Measurements from ENCODE around the gene OXGR1. TPM values are rescaled to one million over a fixed set of nuclear protein-coding genes. Genes with fewer than 3 reads are reported as not detected.

OXGR1 gene
- total and polyA plus RNA-seq, 2 of the 4 experiments (the other 2 are of a cell fraction) = not detected

- H2BK120ac ChIP-seq (ENCODE audit: low read depth, low read length) = no peak overlapping the region
- H2BK20ac ChIP-seq (ENCODE audit: low read depth, low read length) = no peak overlapping the region
- H3K56ac ChIP-seq (ENCODE audit: extremely low read depth, insufficient read depth, low read length) = no peak overlapping the region
- no peak overlapping the region for H4K91ac ChIP-seq (ENCODE audit: insufficient read depth, low read depth, low read length)
- no peak overlapping the region for H2AFZ ChIP-seq (replicated peaks; ENCODE audit: low read length, poor library complexity)
- ATAC-seq (ENCODE audit: low read depth) (no peak), DNase-seq (no peak)
- H3K27me3 ChIP-seq (ENCODE audit: control insufficient read depth, insufficient read depth, low read length) = no peaks in the 10 kb centered on the region
- no TSS peak for BruUV-seq (replicated peaks)
- no peak overlapping the region for H2BK5ac ChIP-seq (ENCODE audit: low read depth, low read length, poor library complexity, severe bottlenecking)
- 17% methylated on average over 1 of the region's 3 CpGs; no CpG with 5 or more reads in 1 of the 2 experiments for WGBS, 2 experiments (ENCODE audit: extremely low coverage in 2 of 2, insufficient read length in 1 of 2)
- H3K9me3 ChIP-seq (ENCODE audit: control insufficient read depth, insufficient read depth, low read length) = no peaks in the 10 kb centered on the region
- H3K4me3 ChIP-seq (ENCODE audit: insufficient read depth, low read depth, low read length) = no peak overlapping the region
- H3K9ac ChIP-seq (ENCODE audit: low read depth, low read length) = no peak overlapping the region
- H3K27ac ChIP-seq (ENCODE audit: insufficient read depth, low read length) = no peak overlapping the region
- no peak overlapping the region for H4K8ac ChIP-seq (ENCODE audit: low read depth in 2 of 2, low read length in 2 of 2)
- no peak overlapping the region for H4K5ac ChIP-seq (ENCODE audit: low read depth, low read length)
- H3K4me1 ChIP-seq (ENCODE audit: control insufficient read depth, insufficient read depth, low read length) = no peaks in the 10 kb centered on the region
- H2AK5ac ChIP-seq (ENCODE audit: low read depth, low read length) = no peak overlapping the region
- no peak overlapping the region for H3K4ac ChIP-seq (ENCODE audit: low read depth, low read length)
- intact Hi-C loops (cut with micrococcal nuclease) (loop anchor here (5.0 kb wide), 1 partner anchor 818 kb away; no protein-coding TSS in a partner anchor), dilution Hi-C loops (cut with HindIII; ENCODE audit: low sequenced_read_pairs, unreplicated experiment) (no loop called here), in situ Hi-C loops (cut with MboI; ENCODE audit: low sequenced_read_pairs) (no loop called here)
- H2AK9ac ChIP-seq (replicated peaks; ENCODE audit: low read depth, low read length, poor library complexity) = no peak overlapping the region
- H2BK15ac ChIP-seq (ENCODE audit: low read depth, low read length) = no peak overlapping the region
- H3K36me3 ChIP-seq (ENCODE audit: control insufficient read depth, insufficient read depth, low read length) = no peaks in the 10 kb centered on the region
- no peak for TF ChIP-seq NFE2L2 (IDR thresholded peaks at IDR 0.05; ENCODE audit: low read depth, low read length)
- no peak for TF ChIP-seq RCOR1 (IDR thresholded peaks at IDR 0.05; ENCODE audit: insufficient replicate concordance, low read length)
- no peak overlapping the region for H3K23ac ChIP-seq (ENCODE audit: low read depth, low read length)
- POLR2A ChIA-PET (ENCODE audit: unreplicated experiment) = no interaction called here
- H4K20me1 ChIP-seq (ENCODE audit: insufficient read depth, low read length) = no peaks in the 10 kb centered on the region
- H3K4me2 ChIP-seq (ENCODE audit: low read depth, low read length) = no peak overlapping the region
- no peak overlapping the region for H3K14ac ChIP-seq (replicated peaks; ENCODE audit: low read depth, low read length)
- H3K79me1 ChIP-seq (ENCODE audit: low read depth in 1 of 2, low read length in 2 of 2) = no peaks in the 10 kb centered on the region
- no peaks in the 10 kb centered on the region for H3K9me1 ChIP-seq (ENCODE audit: insufficient read depth, low read length)
- H3K18ac ChIP-seq (ENCODE audit: low read depth, low read length) = no peak overlapping the region
- CTCF ChIA-PET = no interaction called here
Observed at GRCh38 chr13:96960379-96960778, 33.9 kb downstream of the OXGR1 start.
